K562 (cell line): ENCODE measurements around the gene TLCD4. TPM values are rescaled to one million over a fixed set of nuclear protein-coding genes. Genes with fewer than 3 reads are reported as not detected.
A peak's percentile ranks its signal among the peaks of the same experiment; 100 is the strongest.

Experiments used
- BRF1 ChIP-seq: IDR thresholded peaks from 3 replicates; pipeline ENCODE4 v1.6.1; 2011; ENCODE audit warnings: borderline replicate concordance, mild to moderate bottlenecking; ENCODE audit not compliant: insufficient read length; ENCODE audit errors: extremely low read depth
- GABPA ChIP-seq: fragments of 200-800 bp; sonication (Bioruptor generic); conservative IDR thresholded peaks from 2 replicates; pipeline ENCODE4 v1.6.1; 2016; ENCODE audit warnings: low read depth, missing genetic modification characterization, missing compliant biosample characterization
- NR1H2 ChIP-seq: sonication (generic); formaldehyde crosslinking; IDR thresholded peaks from 2 replicates; pipeline ENCODE4 v1.4.0; 2020; ENCODE audit warnings: mild to moderate bottlenecking, missing genetic modification reagents
- PCBP2 ChIP-seq: fragments of 200-400 bp; formaldehyde crosslinking; IDR thresholded peaks from 2 replicates; pipeline ENCODE4 v1.6.1; 2018; ENCODE audit warnings: low read length, low read depth, mild to moderate bottlenecking, moderate library complexity; ENCODE audit not compliant: poor library complexity, severe bottlenecking
- PTRF ChIP-seq: fragments of 450-650 bp; IDR thresholded peaks from 2 replicates; pipeline ENCODE4 v1.6.1; 2016; ENCODE audit warnings: mild to moderate bottlenecking, missing genetic modification characterization, missing compliant biosample characterization
- TRIM28 ChIP-seq: fragments of 450-650 bp; IDR thresholded peaks from 2 replicates; pipeline ENCODE4 v1.6.1; 2017
- ZBTB17 ChIP-seq: fragments of 450-650 bp; formaldehyde crosslinking; IDR thresholded peaks from 2 replicates; pipeline ENCODE4 v1.4.0; 2020; ENCODE audit warnings: mild to moderate bottlenecking
- ZNF282 ChIP-seq: sonication (generic); formaldehyde crosslinking; IDR thresholded peaks from 2 replicates; pipeline ENCODE4 v1.8.1; 2023; ENCODE audit warnings: missing genetic modification reagents
- polyA plus RNA-seq, 8 experiments: library from polyadenylated mRNA; depleted of rRNA in 4 of 8; stranded (reverse) in 5 of 8; unstranded in 3 of 8; fragments of >200 nt; fragmentation: Nextera tagmentation in 2 of 8; fragmentation: Illumina TruSeq in 1 of 8; extraction: Ambion mirVana in 2 of 8; extraction: Trizol in 1 of 8; gene quantifications; 2 replicates each; pipeline versions ENCODE4 v1.2.1 to v1.2.3, GENCODE V29; 2011 to 2014; ENCODE audit warnings: inconsistent platforms in 1 of 8, missing spikeins in 1 of 8
- total RNA-seq, 7 experiments: library from RNA; depleted of rRNA in 6 of 7; stranded (reverse); fragments of >200 nt in 6 of 7; fragmentation: Illumina TruSeq in 2 of 7; extraction: Trizol in 2 of 7; gene quantifications; 2 replicates each; pipeline versions ENCODE4 v1.2.1 to v1.2.3, GENCODE V29; 2011 to 2021; ENCODE audit warnings: low replicate concordance in 1 of 7
- TF ChIP-seq, protein P1 (sequence below), 2 experiments: IDR thresholded peaks; 2 replicates each; pipeline ENCODE4 v1.6.1; 2011; ENCODE audit warnings: borderline replicate concordance in 1 of 2, control low read depth in 1 of 2, low read depth in 1 of 2, low read length in 1 of 2, mild to moderate bottlenecking in 1 of 2, mixed read lengths in 1 of 2, moderate library complexity in 1 of 2; ENCODE audit not compliant: insufficient read depth in 1 of 2, insufficient read length in 1 of 2, poor library complexity in 1 of 2, severe bottlenecking in 1 of 2; ENCODE audit errors: extremely low read depth in 1 of 2
- TF ChIP-seq, protein P2 (sequence below): fragments of 200-600 bp; sonication (generic); IDR thresholded peaks from one replicate; pipeline ENCODE4 v1.6.1; 2012; ENCODE audit warnings: mild to moderate bottlenecking, low read depth, low read length, inconsistent platforms
- TF ChIP-seq, protein P3 (sequence below): fragments of 250-450 bp; sonication (Bioruptor Pico); IDR thresholded peaks from 2 replicates; pipeline ENCODE4 v1.4.0; 2020; ENCODE audit warnings: mild to moderate bottlenecking, moderate library complexity

The TLCD4 gene
- total and polyA plus RNA-seq, 9 of the 15 experiments (the other 6 are each of a cell fraction or from before 2014, with no cell fraction given), result 3.5 to 19.8 (median 7.6) TPM

DNA sequence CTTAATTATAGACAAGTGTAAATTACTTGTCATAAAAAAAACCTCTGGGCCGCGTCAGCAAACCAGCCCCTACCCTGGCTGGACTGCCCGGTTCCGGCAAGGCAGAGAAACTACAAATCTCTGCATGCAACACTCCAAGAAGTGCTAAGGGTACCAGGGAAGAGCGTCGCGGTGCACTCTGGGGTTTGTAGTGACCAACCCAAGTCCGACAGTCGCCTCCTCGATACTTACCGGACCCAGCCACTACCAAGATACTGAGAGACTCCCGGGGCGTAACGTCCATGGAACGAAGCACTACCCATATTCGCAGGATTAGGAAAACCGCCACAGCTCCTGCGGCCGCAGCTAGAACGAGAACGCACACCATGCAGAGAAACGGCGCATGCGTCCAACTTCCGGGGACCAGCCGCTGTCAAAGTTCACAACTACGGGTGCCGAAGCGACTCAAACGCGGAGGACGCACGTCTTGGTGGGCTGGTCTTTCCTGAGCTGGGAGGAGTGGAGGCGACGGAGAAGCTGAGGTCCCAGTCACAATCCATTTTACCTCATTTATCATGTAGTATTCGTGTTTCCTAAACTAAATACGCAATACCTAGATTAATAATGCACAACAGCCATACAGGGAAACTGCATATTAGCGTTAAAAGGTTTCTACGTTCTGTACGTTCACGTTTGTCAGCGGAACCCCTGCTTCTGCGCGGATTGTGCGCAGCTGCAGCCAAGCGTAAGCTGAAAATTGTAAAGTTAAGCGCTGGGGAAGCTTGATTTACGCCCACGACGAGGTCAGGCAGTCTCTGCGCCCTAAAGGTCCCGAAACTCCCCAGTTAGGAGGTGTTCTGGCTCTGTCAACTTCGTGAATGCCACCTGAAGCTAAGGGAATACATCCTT lies 44.4 kb upstream of the TLCD4 start, which contains the start of gene ALG14 (continued):
- TF ChIP-seq, protein P1, sequence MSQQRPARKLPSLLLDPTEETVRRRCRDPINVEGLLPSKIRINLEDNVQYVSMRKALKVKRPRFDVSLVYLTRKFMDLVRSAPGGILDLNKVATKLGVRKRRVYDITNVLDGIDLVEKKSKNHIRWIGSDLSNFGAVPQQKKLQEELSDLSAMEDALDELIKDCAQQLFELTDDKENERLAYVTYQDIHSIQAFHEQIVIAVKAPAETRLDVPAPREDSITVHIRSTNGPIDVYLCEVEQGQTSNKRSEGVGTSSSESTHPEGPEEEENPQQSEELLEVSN (IDR thresholded peaks at IDR 0.05; ENCODE audit: borderline replicate concordance in 1 of 2, extremely low read depth in 1 of 2, insufficient read depth in 1 of 2, insufficient read length in 1 of 2, low read depth in 1 of 2, low read length in 1 of 2, poor library complexity in 1 of 2, severe bottlenecking in 1 of 2), result peak in 1 of 2 experiments; percentile 34
- no peak for TF ChIP-seq TRIM28
- no peak for TF ChIP-seq PTRF (tag)
- TF ChIP-seq, protein P2, sequence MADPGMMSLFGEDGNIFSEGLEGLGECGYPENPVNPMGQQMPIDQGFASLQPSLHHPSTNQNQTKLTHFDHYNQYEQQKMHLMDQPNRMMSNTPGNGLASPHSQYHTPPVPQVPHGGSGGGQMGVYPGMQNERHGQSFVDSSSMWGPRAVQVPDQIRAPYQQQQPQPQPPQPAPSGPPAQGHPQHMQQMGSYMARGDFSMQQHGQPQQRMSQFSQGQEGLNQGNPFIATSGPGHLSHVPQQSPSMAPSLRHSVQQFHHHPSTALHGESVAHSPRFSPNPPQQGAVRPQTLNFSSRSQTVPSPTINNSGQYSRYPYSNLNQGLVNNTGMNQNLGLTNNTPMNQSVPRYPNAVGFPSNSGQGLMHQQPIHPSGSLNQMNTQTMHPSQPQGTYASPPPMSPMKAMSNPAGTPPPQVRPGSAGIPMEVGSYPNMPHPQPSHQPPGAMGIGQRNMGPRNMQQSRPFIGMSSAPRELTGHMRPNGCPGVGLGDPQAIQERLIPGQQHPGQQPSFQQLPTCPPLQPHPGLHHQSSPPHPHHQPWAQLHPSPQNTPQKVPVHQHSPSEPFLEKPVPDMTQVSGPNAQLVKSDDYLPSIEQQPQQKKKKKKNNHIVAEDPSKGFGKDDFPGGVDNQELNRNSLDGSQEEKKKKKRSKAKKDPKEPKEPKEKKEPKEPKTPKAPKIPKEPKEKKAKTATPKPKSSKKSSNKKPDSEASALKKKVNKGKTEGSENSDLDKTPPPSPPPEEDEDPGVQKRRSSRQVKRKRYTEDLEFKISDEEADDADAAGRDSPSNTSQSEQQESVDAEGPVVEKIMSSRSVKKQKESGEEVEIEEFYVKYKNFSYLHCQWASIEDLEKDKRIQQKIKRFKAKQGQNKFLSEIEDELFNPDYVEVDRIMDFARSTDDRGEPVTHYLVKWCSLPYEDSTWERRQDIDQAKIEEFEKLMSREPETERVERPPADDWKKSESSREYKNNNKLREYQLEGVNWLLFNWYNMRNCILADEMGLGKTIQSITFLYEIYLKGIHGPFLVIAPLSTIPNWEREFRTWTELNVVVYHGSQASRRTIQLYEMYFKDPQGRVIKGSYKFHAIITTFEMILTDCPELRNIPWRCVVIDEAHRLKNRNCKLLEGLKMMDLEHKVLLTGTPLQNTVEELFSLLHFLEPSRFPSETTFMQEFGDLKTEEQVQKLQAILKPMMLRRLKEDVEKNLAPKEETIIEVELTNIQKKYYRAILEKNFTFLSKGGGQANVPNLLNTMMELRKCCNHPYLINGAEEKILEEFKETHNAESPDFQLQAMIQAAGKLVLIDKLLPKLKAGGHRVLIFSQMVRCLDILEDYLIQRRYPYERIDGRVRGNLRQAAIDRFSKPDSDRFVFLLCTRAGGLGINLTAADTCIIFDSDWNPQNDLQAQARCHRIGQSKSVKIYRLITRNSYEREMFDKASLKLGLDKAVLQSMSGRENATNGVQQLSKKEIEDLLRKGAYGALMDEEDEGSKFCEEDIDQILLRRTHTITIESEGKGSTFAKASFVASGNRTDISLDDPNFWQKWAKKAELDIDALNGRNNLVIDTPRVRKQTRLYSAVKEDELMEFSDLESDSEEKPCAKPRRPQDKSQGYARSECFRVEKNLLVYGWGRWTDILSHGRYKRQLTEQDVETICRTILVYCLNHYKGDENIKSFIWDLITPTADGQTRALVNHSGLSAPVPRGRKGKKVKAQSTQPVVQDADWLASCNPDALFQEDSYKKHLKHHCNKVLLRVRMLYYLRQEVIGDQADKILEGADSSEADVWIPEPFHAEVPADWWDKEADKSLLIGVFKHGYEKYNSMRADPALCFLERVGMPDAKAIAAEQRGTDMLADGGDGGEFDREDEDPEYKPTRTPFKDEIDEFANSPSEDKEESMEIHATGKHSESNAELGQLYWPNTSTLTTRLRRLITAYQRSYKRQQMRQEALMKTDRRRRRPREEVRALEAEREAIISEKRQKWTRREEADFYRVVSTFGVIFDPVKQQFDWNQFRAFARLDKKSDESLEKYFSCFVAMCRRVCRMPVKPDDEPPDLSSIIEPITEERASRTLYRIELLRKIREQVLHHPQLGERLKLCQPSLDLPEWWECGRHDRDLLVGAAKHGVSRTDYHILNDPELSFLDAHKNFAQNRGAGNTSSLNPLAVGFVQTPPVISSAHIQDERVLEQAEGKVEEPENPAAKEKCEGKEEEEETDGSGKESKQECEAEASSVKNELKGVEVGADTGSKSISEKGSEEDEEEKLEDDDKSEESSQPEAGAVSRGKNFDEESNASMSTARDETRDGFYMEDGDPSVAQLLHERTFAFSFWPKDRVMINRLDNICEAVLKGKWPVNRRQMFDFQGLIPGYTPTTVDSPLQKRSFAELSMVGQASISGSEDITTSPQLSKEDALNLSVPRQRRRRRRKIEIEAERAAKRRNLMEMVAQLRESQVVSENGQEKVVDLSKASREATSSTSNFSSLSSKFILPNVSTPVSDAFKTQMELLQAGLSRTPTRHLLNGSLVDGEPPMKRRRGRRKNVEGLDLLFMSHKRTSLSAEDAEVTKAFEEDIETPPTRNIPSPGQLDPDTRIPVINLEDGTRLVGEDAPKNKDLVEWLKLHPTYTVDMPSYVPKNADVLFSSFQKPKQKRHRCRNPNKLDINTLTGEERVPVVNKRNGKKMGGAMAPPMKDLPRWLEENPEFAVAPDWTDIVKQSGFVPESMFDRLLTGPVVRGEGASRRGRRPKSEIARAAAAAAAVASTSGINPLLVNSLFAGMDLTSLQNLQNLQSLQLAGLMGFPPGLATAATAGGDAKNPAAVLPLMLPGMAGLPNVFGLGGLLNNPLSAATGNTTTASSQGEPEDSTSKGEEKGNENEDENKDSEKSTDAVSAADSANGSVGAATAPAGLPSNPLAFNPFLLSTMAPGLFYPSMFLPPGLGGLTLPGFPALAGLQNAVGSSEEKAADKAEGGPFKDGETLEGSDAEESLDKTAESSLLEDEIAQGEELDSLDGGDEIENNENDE, result no peak
- TF ChIP-seq BRF1, result no peak
- no peak for TF ChIP-seq PCBP2
- TF ChIP-seq, protein P3, sequence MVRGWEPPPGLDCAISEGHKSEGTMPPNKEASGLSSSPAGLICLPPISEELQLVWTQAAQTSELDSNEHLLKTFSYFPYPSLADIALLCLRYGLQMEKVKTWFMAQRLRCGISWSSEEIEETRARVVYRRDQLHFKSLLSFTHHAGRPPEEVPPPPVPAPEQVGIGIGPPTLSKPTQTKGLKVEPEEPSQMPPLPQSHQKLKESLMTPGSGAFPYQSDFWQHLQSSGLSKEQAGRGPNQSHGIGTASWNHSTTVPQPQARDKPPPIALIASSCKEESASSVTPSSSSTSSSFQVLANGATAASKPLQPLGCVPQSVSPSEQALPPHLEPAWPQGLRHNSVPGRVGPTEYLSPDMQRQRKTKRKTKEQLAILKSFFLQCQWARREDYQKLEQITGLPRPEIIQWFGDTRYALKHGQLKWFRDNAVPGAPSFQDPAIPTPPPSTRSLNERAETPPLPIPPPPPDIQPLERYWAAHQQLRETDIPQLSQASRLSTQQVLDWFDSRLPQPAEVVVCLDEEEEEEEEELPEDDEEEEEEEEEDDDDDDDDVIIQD (CRISPR knock-in tag), result no peak
- no peak for TF ChIP-seq ZNF282 (CRISPR knock-in tag)
- TF ChIP-seq ZBTB17 (CRISPR knock-in tag), result peak; percentile 62; the same call in 1 of the 2 replicates
- TF ChIP-seq GABPA (tag), result peak; percentile 87
- TF ChIP-seq NR1H2 (CRISPR knock-in tag), result no peak
